Measurements from ENCODE around the gene BTLA.
"Not testable (repeated sequence)": the region's sequence is repeated elsewhere in the genome, so short reads cannot be mapped to it uniquely, and the experiment has no call there.

BTLA gene

GRCh38 chr3:112489674-112490479 lies 9.4 kb downstream of the BTLA start:
- no peak for DNase-seq

- no peak for DNase-seq
These were observed 12.3 kb downstream of the BTLA start for GRCh38 chr3:112486811-112487505.

GRCh38 chr3:112484352-112484751 lies 14.9 kb downstream of the BTLA start:
- DNase-seq = no peak

GRCh38 chr3:112482675-112483074 lies 16.6 kb downstream of the BTLA start:
- no peak for DNase-seq

- DNase-seq = no peak
These were observed 18.0 kb downstream of the BTLA start for GRCh38 chr3:112481302-112481721.

- DNase-seq = no peak
These were observed 21.4 kb downstream of the BTLA start for GRCh38 chr3:112477891-112478290.

GRCh38 chr3:112476346-112476745 lies 22.9 kb downstream of the BTLA start:
- no peak for DNase-seq

GRCh38 chr3:112474796-112475195 lies 24.5 kb downstream of the BTLA start:
- DNase-seq = no peak

GRCh38 chr3:112472691-112473090 lies 26.6 kb downstream of the BTLA start:
- no peak for DNase-seq

- DNase-seq = no peak
These were observed 27.5 kb downstream of the BTLA start for GRCh38 chr3:112471596-112472325.

GRCh38 chr3:112470788-112471187 lies 28.5 kb downstream of the BTLA start:
- no peak for DNase-seq

- DNase-seq = no peak
These were observed 29.6 kb downstream of the BTLA start for GRCh38 chr3:112469671-112470070.

GRCh38 chr3:112467539-112467938 lies 31.7 kb downstream of the BTLA start:
- DNase-seq = no peak

- no peak for DNase-seq
These were observed 33.3 kb downstream of the BTLA start for GRCh38 chr3:112466020-112466419.

GRCh38 chr3:112464264-112464663 lies 35.0 kb downstream of the BTLA start:
- DNase-seq = peak in 4 of 6 experiments; percentile 7 to 45 (median 34)

- DNase-seq = peak in 3 of 6 experiments; percentile 8 to 43 (median 28)
These were observed 36.0 kb downstream of the BTLA start for GRCh38 chr3:112463250-112463649.

- not testable (repeated sequence) for DNase-seq
These were observed 37.5 kb downstream of the BTLA start for GRCh38 chr3:112461787-112462186.

GRCh38 chr3:112460519-112461195 lies 38.6 kb downstream of the BTLA start:
- DNase-seq = no peak

GRCh38 chr3:112459750-112460149 lies 39.5 kb downstream of the BTLA start:
- DNase-seq = no peak

GRCh38 chr3:112456147-112456546 lies 43.1 kb downstream of the BTLA start:
- no peak for DNase-seq

GRCh38 chr3:112448939-112449338 lies 50.3 kb downstream of the BTLA start:
- DNase-seq = no peak

- no peak for DNase-seq
These were observed 52.9 kb downstream of the BTLA start for GRCh38 chr3:112446343-112446742.

GRCh38 chr3:112445839-112446238 lies 53.4 kb downstream of the BTLA start:
- DNase-seq = no peak
